IPS DF 6.9 (cell line): Measurements from ENCODE around the gene GARIN3.

Experiments
- DNase-seq: peaks from one replicate; pipeline ENCODE4 v3.0.0-alpha.2; 2013; ENCODE audit warnings: low read depth, low spot score
- H3K27ac ChIP-seq: one replicate; pipeline ENCODE4 v1.5.1; 2013; ENCODE audit warnings: low read length, control low read depth
- H3K27me3 ChIP-seq: 2 replicates; pipeline ENCODE4 v1.6.1; 2013; ENCODE audit warnings: mild to moderate bottlenecking, low read length; ENCODE audit not compliant: control insufficient read depth, insufficient read depth
- H3K36me3 ChIP-seq: 2 replicates; pipeline ENCODE4 v1.6.1; 2013; ENCODE audit warnings: low read length; ENCODE audit not compliant: control insufficient read depth, insufficient read depth
- H3K4me1 ChIP-seq: 2 replicates; pipeline ENCODE4 v1.6.1; 2013; ENCODE audit warnings: low read length; ENCODE audit not compliant: control insufficient read depth, insufficient read depth
- H3K4me3 ChIP-seq: 2 replicates; pipeline ENCODE4 v1.5.1; 2013; ENCODE audit warnings: mild to moderate bottlenecking, low read length
- H3K9me3 ChIP-seq: 2 replicates; pipeline ENCODE4 v1.6.1; 2013; ENCODE audit warnings: low read length, inconsistent platforms; ENCODE audit not compliant: control insufficient read depth, insufficient read depth
- WGBS: extraction: QIAGEN DNeasy Blood & Tissue Kit; methylation state at CpG from one replicate; pipeline ENCODE4 v1.1.7; 2013; ENCODE audit warnings: mixed read lengths, missing lambda C conversion rate; ENCODE audit not compliant: insufficient read length, insufficient coverage; 5-methylcytosine and 5-hydroxymethylcytosine counted together

Gene GARIN3

DNA sequence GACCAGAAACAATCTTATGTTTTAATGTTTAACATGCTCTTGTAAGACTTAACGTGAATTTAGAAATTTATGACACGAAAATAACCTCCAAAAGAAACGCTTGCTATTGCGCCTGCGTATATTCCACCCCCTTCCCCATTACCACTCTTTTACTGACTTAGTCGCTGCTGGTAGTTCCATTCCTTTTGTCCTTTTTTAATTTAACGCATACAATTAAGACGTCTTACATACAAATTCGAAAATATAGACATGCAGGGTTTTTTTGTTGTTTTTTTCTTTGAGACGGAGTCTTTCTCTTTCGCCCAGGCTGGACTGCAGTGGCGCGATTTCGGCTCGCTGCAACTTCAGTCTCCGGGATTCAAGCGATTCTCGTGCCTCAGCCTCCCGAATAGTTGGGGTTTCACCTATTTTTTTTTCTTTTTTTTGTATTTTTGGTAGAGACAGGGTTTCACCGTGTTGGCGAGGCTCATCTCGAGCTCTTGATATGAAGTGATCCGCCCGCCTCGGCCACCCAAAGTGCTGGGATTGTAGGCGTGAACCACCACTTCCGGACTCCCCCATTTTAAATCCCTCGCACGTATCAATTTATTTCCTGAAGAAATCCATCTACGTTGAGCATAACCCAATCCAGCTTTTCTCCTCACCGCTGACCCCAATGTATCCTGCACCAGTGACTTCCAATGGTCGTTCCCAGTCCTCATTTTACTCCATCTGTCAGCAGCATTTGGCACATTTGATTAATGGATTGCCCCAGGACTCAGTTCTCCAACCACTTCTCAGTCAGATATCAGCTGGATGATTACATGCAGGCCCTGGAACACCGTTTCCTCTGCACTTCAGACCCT, 22.7 kb downstream of the GARIN3 start:
- no peak for DNase-seq
- H3K4me3 ChIP-seq: peak overlapping the region; percentile 94; the same call in 1 of the 2 replicates
- H3K36me3 ChIP-seq: no peaks in the 10 kb centered on the region
- no peaks in the 10 kb centered on the region for H3K27me3 ChIP-seq
- no peaks in the 10 kb centered on the region for H3K9me3 ChIP-seq
- WGBS: 100% methylated on average over 2 of the region's 33 CpGs
- H3K27ac ChIP-seq: no peak overlapping the region
- no peaks in the 10 kb centered on the region for H3K4me1 ChIP-seq

DNA sequence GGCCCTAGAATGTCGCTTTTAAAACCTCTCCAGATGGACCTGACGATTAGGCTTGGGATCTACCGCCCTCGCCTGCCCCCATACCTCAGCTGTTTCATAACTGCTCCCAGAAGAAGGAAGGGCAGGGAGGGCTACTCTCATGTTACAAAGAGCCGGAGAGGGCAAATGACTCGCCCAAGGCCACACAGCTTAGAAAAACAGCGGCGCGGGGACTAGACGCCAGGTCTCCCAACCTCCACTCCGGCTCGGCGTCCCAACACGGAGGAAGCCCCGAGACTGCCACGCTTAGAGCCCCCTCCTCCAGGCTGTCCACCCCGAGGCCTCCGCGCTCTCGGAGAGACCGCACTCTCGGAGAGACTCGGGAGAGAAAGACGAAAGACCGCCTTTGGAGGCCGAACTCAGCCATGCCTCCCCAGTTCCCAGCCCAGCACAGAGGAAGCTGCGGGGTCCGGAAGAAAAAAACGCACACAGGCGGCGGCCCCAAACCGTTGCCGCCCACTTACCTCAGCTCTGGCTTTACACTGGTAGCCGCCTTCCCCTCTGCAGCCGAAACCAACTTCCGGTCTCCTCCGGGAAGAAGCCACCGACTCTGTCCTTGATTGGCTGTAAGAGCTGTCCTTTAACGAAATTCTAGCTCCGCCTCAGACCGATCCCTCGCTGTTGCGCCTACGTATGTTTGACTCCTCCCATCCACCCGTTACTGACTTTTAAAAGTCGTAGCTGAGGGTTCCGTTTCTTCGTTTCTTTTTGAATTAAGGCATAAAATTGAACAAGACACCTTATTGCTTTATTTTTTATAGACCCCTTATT, 23.5 kb downstream of the GARIN3 start, which contains the start of gene MED7:
MED7 (minus strand) TSS at position 549 of the 810 bp plus-strand sequence. CDS start 3,434 bp downstream, outside the sequence.
- Histone ChIP-seq H3K27me3 (no peaks in the 10 kb centered on the region), H3K27ac (no peak within 1 kb of the TSS), H3K9me3 (no peaks in the 10 kb centered on the region), H3K4me3 (peak within 1 kb of the TSS; percentile 94), H3K36me3 (no peaks in the 10 kb centered on the region), H3K4me1 (no peaks in the 10 kb centered on the region)
- WGBS: no CpG with 5 or more reads among the region's 48 CpGs
- peak; percentile 98 for DNase-seq

GRCh38 chr5:157137691-157138090, 28.4 kb downstream of the GARIN3 start:
- no peaks in the 10 kb centered on the region for H3K9me3 ChIP-seq
- no peaks in the 10 kb centered on the region for H3K27me3 ChIP-seq
- no peak for DNase-seq
- H3K4me3 ChIP-seq: no peak overlapping the region
- no peaks in the 10 kb centered on the region for H3K36me3 ChIP-seq
- H3K4me1 ChIP-seq: no peaks in the 10 kb centered on the region
- WGBS: no CpG with 5 or more reads among the region's 6 CpGs
- no peak overlapping the region for H3K27ac ChIP-seq

- Histone ChIP-seq H3K27me3 (no peaks in the 10 kb centered on the region), H3K9me3 (no peaks in the 10 kb centered on the region), H3K27ac (no peak overlapping the region), H3K4me1 (no peaks in the 10 kb centered on the region), H3K4me3 (no peak overlapping the region), H3K36me3 (no peaks in the 10 kb centered on the region)
- DNase-seq: no peak
- WGBS: no CpG with 5 or more reads among the region's 1 CpG
These were observed 33.8 kb downstream of the GARIN3 start for GRCh38 chr5:157132281-157132612.

GRCh38 chr5:157130925-157131324, 35.1 kb downstream of the GARIN3 start:
- no peak overlapping the region for H3K27ac ChIP-seq
- no peak for DNase-seq
- no CpG with 5 or more reads among the region's 7 CpGs for WGBS
- no peaks in the 10 kb centered on the region for H3K4me1 ChIP-seq
- H3K27me3 ChIP-seq: no peaks in the 10 kb centered on the region
- no peaks in the 10 kb centered on the region for H3K9me3 ChIP-seq
- no peak overlapping the region for H3K4me3 ChIP-seq
- no peaks in the 10 kb centered on the region for H3K36me3 ChIP-seq

DNA sequence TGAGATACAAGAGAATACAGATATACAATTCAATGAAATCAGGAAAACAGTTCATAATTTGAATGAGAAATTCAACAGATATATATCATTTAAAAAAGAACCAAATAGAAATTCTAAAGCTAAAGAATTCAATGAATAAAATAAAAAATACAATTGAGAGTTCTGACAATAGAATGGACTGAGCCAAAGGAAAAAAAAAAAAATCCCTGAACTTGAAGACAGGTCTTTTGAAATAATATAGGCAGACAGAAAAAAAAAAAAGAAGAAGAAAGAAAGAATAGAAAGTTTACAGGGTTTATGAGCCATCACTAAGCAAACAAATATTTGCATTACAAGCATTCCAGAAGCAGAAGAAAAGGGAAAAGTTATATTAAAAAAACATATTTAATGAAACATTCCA, 44.4 kb downstream of the GARIN3 start:
- DNase-seq: no peak
- Histone ChIP-seq H3K27ac (no peak overlapping the region), H3K4me1 (no peaks in the 10 kb centered on the region), H3K9me3 (no peaks in the 10 kb centered on the region), H3K27me3 (no peaks in the 10 kb centered on the region), H3K36me3 (no peaks in the 10 kb centered on the region), H3K4me3 (no peak overlapping the region)

DNA sequence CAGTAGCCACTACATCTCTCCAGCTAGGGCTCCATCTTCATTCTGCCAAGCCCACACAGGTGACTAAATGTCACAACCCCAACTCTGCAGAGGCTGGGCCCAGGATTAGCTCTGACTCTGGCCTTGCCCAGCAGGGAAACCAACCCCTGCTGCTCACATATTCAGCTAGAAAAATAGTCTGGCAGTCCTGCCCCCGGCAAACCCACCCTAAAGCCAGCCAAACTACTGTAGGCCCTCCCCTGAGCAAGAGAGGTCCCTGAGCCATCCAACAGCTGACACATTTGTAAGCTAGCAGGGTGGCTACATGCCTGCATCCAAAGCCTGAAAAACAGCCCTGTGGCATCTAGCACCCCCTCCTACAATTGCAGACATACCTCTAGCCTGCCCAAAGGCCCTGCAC, 46.0 kb downstream of the GARIN3 start:
- H3K27ac ChIP-seq: no peak overlapping the region
- WGBS: no CpG with 5 or more reads among the region's 1 CpG
- DNase-seq: no peak
- H3K27me3 ChIP-seq: no peaks in the 10 kb centered on the region
- no peaks in the 10 kb centered on the region for H3K36me3 ChIP-seq
- no peaks in the 10 kb centered on the region for H3K4me1 ChIP-seq
- no peaks in the 10 kb centered on the region for H3K9me3 ChIP-seq
- H3K4me3 ChIP-seq: no peak overlapping the region

- no CpG with 5 or more reads among the region's 6 CpGs for WGBS
- H3K4me1 ChIP-seq: no peaks in the 10 kb centered on the region
- no peaks in the 10 kb centered on the region for H3K9me3 ChIP-seq
- H3K27ac ChIP-seq: no peak overlapping the region
- H3K36me3 ChIP-seq: no peaks in the 10 kb centered on the region
- no peak for DNase-seq
- H3K4me3 ChIP-seq: no peak overlapping the region
- no peaks in the 10 kb centered on the region for H3K27me3 ChIP-seq
These were observed 49.5 kb downstream of the GARIN3 start for GRCh38 chr5:157116483-157116954.

- no CpG with 5 or more reads among the region's 1 CpG for WGBS
- no peak for DNase-seq
- H3K9me3 ChIP-seq: no peaks in the 10 kb centered on the region
- H3K27ac ChIP-seq: no peak overlapping the region
- H3K36me3 ChIP-seq: no peaks in the 10 kb centered on the region
- H3K27me3 ChIP-seq: no peaks in the 10 kb centered on the region
- H3K4me1 ChIP-seq: no peaks in the 10 kb centered on the region
- H3K4me3 ChIP-seq: no peak overlapping the region
These were observed 50.6 kb downstream of the GARIN3 start for GRCh38 chr5:157115502-157115901.

DNA sequence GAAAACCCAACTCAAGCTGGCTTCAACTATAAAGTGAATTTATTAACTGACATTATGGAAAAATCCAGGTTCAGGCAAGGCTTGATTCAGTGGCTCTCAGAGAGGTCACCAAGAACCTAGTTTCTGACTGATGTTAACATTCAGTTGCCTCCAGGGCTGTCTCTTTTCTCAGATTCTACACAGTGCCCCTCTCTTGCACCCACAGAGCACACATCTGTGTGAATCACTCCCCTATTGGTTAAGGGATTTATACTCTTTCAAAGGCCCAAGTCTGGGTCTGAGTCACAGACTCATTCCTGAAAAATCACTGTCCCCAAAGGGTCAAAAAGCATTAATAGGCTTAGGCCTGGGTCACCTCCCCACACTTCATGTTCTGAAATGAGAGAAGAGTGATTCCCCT, 51.1 kb downstream of the GARIN3 start:
- Histone ChIP-seq H3K9me3 (no peaks in the 10 kb centered on the region), H3K36me3 (no peaks in the 10 kb centered on the region), H3K27ac (no peak overlapping the region), H3K27me3 (no peaks in the 10 kb centered on the region), H3K4me1 (no peaks in the 10 kb centered on the region), H3K4me3 (no peak overlapping the region)
- DNase-seq: no peak
